ENCODE data around the gene AANAT.

The AANAT gene

DNA sequence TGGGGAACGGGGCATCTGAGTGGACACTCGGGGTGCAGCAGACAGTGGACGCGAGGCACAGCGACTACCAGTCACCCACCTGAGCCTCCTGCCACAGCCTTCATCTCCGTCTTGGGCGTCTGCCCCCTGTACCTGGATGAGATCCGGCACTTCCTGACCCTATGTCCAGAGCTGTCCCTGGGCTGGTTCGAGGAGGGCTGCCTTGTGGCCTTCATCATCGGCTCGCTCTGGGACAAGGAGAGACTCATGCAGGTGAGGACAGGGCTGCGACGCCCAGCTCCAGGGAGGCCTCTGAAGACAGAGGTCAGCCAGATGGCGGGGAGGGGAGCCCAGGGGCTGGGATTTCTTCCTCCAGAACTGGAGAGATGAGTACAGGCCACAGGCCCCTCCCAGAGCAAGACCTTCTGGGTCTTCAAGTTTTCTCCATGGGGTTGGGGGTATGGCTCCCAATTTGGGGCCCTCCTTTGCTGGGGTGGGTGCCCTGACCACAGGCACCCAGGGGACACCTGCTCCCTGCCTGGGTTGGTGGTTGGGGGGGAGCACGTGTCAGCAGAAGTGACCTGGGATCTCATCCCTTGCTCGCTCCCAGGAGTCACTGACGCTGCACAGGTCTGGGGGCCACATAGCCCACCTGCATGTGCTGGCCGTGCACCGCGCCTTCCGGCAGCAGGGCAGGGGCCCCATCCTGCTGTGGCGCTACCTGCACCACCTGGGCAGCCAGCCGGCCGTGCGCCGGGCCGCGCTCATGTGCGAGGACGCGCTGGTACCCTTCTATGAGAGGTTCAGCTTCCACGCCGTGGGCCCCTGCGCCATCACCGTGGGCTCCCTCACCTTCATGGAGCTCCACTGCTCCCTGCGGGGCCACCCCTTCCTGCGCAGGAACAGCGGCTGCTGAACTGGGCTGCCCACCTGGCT, 1.9 kb downstream of the AANAT start:
- POLR2A ChIA-PET, result no interaction called here
- Histone ChIP-seq H3K4me3 (ENCODE audit: low read depth, low read length) (no peak overlapping the region), H3K4me1 (ENCODE audit: control insufficient read depth, insufficient read depth, low read length) (no peaks in the 10 kb centered on the region), H3K9me3 (ENCODE audit: control insufficient read depth, insufficient read depth, low read depth, low read length) (no peaks in the 10 kb centered on the region), H3K27ac (ENCODE audit: extremely low read depth, low read depth, low read length) (no peak overlapping the region), H3K36me3 (ENCODE audit: control insufficient read depth in 2 of 2, insufficient read depth in 1 of 2, low read length in 2 of 2) (peaks cover 0 to 14% of the 10 kb centered on the region in 2 experiments; a peak in 1 of 3 replicates)
- CTCF ChIA-PET, result interaction anchor here (0.7 to 1.2 kb wide), 3 partner anchors 16 to 23 kb away, joined by 3 read pairs; partner anchors contain the start of gene UBE2O
- no peak for TF ChIP-seq ZNF658 (tag by site-specific recombination; IDR thresholded peaks at IDR 0.05)
- TF ChIP-seq, protein P1, sequence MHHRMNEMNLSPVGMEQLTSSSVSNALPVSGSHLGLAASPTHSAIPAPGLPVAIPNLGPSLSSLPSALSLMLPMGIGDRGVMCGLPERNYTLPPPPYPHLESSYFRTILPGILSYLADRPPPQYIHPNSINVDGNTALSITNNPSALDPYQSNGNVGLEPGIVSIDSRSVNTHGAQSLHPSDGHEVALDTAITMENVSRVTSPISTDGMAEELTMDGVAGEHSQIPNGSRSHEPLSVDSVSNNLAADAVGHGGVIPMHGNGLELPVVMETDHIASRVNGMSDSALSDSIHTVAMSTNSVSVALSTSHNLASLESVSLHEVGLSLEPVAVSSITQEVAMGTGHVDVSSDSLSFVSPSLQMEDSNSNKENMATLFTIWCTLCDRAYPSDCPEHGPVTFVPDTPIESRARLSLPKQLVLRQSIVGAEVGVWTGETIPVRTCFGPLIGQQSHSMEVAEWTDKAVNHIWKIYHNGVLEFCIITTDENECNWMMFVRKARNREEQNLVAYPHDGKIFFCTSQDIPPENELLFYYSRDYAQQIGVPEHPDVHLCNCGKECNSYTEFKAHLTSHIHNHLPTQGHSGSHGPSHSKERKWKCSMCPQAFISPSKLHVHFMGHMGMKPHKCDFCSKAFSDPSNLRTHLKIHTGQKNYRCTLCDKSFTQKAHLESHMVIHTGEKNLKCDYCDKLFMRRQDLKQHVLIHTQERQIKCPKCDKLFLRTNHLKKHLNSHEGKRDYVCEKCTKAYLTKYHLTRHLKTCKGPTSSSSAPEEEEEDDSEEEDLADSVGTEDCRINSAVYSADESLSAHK (tag by site-specific recombination; IDR thresholded peaks at IDR 0.05), result no peak
- TF ChIP-seq SP2 (tag by site-specific recombination; IDR thresholded peaks at IDR 0.05), result no peak
- no peak for TF ChIP-seq ZNF785 (tag by site-specific recombination; IDR thresholded peaks at IDR 0.05)
- TF ChIP-seq, protein P2, sequence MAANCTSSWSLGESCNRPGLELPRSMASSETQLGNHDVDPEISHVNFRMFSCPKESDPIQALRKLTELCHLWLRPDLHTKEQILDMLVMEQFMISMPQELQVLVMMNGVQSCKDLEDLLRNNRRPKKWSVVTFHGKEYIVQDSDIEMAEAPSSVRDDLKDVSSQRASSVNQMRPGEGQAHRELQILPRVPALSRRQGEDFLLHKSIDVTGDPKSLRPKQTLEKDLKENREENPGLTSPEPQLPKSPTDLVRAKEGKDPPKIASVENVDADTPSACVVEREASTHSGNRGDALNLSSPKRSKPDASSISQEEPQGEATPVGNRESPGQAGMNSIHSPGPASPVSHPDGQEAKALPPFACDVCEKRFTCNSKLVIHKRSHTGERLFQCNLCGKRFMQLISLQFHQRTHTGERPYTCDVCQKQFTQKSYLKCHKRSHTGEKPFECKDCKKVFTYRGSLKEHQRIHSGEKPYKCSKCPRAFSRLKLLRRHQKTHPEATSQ (tag by site-specific recombination; IDR thresholded peaks at IDR 0.05), result no peak
- no peak for TF ChIP-seq ZNF416 (tag by site-specific recombination; IDR thresholded peaks at IDR 0.05)
- TF ChIP-seq ZNF211 (tag by site-specific recombination; IDR thresholded peaks at IDR 0.05; ENCODE audit: low read depth), result no peak
- no peak for TF ChIP-seq ZNF169 (tag by site-specific recombination; IDR thresholded peaks at IDR 0.05)

DNA sequence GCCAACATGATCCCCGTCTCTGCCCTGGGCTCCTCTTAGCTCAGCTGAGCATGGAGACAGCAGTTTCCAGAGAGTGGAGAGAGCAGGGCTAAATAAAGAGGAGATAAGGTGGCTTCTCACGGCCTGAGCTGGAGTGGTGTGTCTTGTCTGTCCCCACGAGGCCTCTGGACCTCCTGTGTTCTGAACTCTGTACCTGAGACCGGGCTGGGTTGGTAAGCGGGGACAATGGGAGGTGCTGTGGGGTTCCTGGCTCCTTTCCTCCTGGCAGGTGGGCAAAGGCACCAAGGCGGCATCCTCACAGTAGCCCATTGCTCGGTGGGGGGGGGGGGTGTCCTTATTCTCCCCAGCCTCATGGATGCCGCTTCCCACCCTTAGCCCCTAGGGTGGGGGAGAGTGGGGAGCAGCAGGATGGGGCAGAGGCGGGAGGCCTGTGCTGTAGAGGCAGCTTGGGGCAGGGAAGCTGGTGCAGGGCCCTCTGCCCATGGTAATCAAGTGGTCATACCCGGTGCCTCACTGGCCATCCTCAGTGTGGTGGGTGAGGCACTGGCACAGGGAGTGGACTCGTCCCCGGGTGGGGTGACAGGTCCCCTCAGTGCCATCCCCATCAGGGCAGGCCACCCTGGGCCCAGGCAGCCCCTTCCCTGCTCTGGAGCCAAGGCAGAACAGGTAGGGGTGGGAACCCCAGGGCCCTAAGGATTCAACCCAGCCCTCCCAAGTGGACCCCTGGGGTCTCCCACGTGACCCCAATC, 2.8 kb downstream of the AANAT start:
- TF ChIP-seq GLIS2 (tag by site-specific recombination; IDR thresholded peaks at IDR 0.05) (0 out of 2 replicates have a peak, but pooled peaks have one; percentile 35), ZNF223 (tag by site-specific recombination; IDR thresholded peaks at IDR 0.05) (no peak), ZNF776 (tag by site-specific recombination; IDR thresholded peaks at IDR 0.05; ENCODE audit: borderline replicate concordance) (no peak)
- TF ChIP-seq, protein P3, sequence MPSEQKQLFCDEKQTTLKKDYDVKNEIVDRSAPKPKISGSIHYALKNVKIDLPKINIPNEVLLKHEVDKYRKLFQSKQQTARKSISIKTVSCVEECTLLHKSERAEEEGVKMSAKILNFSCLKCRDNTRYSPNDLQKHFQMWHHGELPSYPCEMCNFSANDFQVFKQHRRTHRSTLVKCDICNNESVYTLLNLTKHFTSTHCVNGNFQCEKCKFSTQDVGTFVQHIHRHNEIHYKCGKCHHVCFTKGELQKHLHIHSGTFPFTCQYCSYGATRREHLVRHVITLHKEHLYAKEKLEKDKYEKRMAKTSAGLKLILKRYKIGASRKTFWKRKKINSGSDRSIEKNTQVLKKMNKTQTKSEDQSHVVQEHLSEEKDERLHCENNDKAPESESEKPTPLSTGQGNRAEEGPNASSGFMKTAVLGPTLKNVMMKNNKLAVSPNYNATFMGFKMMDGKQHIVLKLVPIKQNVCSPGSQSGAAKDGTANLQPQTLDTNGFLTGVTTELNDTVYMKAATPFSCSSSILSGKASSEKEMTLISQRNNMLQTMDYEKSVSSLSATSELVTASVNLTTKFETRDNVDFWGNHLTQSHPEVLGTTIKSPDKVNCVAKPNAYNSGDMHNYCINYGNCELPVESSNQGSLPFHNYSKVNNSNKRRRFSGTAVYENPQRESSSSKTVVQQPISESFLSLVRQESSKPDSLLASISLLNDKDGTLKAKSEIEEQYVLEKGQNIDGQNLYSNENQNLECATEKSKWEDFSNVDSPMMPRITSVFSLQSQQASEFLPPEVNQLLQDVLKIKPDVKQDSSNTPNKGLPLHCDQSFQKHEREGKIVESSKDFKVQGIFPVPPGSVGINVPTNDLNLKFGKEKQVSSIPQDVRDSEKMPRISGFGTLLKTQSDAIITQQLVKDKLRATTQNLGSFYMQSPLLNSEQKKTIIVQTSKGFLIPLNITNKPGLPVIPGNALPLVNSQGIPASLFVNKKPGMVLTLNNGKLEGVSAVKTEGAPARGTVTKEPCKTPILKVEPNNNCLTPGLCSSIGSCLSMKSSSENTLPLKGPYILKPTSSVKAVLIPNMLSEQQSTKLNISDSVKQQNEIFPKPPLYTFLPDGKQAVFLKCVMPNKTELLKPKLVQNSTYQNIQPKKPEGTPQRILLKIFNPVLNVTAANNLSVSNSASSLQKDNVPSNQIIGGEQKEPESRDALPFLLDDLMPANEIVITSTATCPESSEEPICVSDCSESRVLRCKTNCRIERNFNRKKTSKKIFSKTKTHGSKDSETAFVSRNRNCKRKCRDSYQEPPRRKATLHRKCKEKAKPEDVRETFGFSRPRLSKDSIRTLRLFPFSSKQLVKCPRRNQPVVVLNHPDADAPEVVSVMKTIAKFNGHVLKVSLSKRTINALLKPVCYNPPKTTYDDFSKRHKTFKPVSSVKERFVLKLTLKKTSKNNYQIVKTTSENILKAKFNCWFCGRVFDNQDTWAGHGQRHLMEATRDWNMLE (tag by site-specific recombination; conservative IDR thresholded peaks at IDR 0.05; ENCODE audit: low read depth), result no peak
- TF ChIP-seq, protein P4, sequence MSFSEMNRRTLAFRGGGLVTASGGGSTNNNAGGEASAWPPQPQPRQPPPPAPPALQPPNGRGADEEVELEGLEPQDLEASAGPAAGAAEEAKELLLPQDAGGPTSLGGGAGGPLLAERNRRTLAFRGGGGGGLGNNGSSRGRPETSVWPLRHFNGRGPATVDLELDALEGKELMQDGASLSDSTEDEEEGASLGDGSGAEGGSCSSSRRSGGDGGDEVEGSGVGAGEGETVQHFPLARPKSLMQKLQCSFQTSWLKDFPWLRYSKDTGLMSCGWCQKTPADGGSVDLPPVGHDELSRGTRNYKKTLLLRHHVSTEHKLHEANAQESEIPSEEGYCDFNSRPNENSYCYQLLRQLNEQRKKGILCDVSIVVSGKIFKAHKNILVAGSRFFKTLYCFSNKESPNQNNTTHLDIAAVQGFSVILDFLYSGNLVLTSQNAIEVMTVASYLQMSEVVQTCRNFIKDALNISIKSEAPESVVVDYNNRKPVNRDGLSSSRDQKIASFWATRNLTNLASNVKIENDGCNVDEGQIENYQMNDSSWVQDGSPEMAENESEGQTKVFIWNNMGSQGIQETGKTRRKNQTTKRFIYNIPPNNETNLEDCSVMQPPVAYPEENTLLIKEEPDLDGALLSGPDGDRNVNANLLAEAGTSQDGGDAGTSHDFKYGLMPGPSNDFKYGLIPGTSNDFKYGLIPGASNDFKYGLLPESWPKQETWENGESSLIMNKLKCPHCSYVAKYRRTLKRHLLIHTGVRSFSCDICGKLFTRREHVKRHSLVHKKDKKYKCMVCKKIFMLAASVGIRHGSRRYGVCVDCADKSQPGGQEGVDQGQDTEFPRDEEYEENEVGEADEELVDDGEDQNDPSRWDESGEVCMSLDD (tag by site-specific recombination; IDR thresholded peaks at IDR 0.05), result 0 out of 2 replicates have a peak, but pooled peaks have one; percentile 27
- Histone ChIP-seq H3K4me1 (ENCODE audit: control insufficient read depth, insufficient read depth, low read length) (no peaks in the 10 kb centered on the region), H3K9me3 (ENCODE audit: control insufficient read depth, insufficient read depth, low read depth, low read length) (no peaks in the 10 kb centered on the region), H3K4me3 (ENCODE audit: low read depth, low read length) (no peak overlapping the region), H3K36me3 (ENCODE audit: control insufficient read depth in 2 of 2, insufficient read depth in 1 of 2, low read length in 2 of 2) (peaks cover 0 to 14% of the 10 kb centered on the region in 2 experiments; a peak in 1 of 3 replicates), H3K27ac (ENCODE audit: extremely low read depth, low read depth, low read length) (no peak overlapping the region)
- ChIA-PET CTCF (interaction anchor here (0.7 kb wide), 1 partner anchor 20 kb away, joined by 3 read pairs; no protein-coding TSS in a partner anchor), POLR2A (no interaction called here)

All from HEK293 (cell line).